A673 (cell line): Measurements from ENCODE around the gene LAGE3.

Experiments
- CTCF ChIP-seq: fragments of 300-800, 200-600 bp; sonication (generic); conservative IDR thresholded peaks from 2 replicates; pipeline ENCODE4 v1.5.1; 2017; ENCODE audit warnings: low read depth, mild to moderate bottlenecking, antibody characterized with exemption, low read length, moderate library complexity, mixed read lengths
- EZH2 ChIP-seq: fragments of 200-600 bp; sonication (generic); IDR thresholded peaks from 2 replicates; pipeline ENCODE4 v1.6.1; 2017; ENCODE audit warnings: borderline replicate concordance, low read depth, mild to moderate bottlenecking, mixed read lengths, antibody characterized with exemption, low read length; ENCODE audit not compliant: poor library complexity, severe bottlenecking

GRCh38 chrX:154512879-154513553 is 33.9 kb upstream of the LAGE3 start:
- no peak for TF ChIP-seq CTCF
- TF ChIP-seq EZH2 = no peak
